Mucosa of rectum (tissue), 2 donors: ENCODE data around the gene UCK2.
"Not testable (repeated sequence)": the region's sequence is repeated elsewhere in the genome, so short reads cannot be mapped to it uniquely, and the experiment has no call there.

Source experiments
- H3K27ac ChIP-seq, 2 donors: one replicate each; pipeline ENCODE4 v1.7.0; 2013; ENCODE audit warnings: inconsistent platforms in 2 of 2, low read depth in 2 of 2, low read length in 2 of 2
- H3K27me3 ChIP-seq, 2 donors: one replicate each; pipeline ENCODE4 v1.7.0; 2013; ENCODE audit warnings: low read length in 2 of 2; ENCODE audit not compliant: control insufficient read depth in 2 of 2, insufficient read depth in 2 of 2
- H3K36me3 ChIP-seq, 2 donors: one replicate each; pipeline ENCODE4 v1.7.0; 2013; ENCODE audit warnings: low read length in 2 of 2; ENCODE audit not compliant: control insufficient read depth in 2 of 2, insufficient read depth in 2 of 2
- H3K4me1 ChIP-seq, 2 donors: one replicate each; pipeline ENCODE4 v1.7.0; 2013; ENCODE audit warnings: low read length in 2 of 2, mild to moderate bottlenecking in 1 of 2; ENCODE audit not compliant: control insufficient read depth in 2 of 2, insufficient read depth in 2 of 2
- H3K4me3 ChIP-seq, 2 donors: one replicate each; pipeline ENCODE4 v1.7.0; 2013; ENCODE audit warnings: low read length in 2 of 2
- H3K9ac ChIP-seq, 2 donors: one replicate each; pipeline ENCODE4 v1.7.0; 2013; ENCODE audit warnings: low read length in 2 of 2, low read depth in 1 of 2, mild to moderate bottlenecking in 1 of 2
- H3K9me3 ChIP-seq, 2 donors: one replicate each; pipeline ENCODE4 v1.7.0; 2013; ENCODE audit warnings: low read length in 2 of 2; ENCODE audit not compliant: control insufficient read depth in 2 of 2
- donor health status: healthy.
- donor health status: Normal muscosa, but diverticular disease.

Gene UCK2

GRCh38 chr1:165827268-165828102 is at the start of gene UCK2:
Gene UCK2, plus strand, starts transcription at chr1:165827614. Its CDS starts 220 bp downstream, at chr1:165827834.
- no peaks in the 10 kb centered on the region for H3K36me3 ChIP-seq

GRCh38 chr1:165778197-165778596 is 49.2 kb upstream of the UCK2 start:
- not testable (repeated sequence) for H3K27ac ChIP-seq, H3K36me3 ChIP-seq, H3K9ac ChIP-seq, H3K9me3 ChIP-seq, H3K27me3 ChIP-seq, H3K4me1 ChIP-seq, H3K4me3 ChIP-seq

More at GRCh38 chr1:165827268-165828102, at the start of gene UCK2:
- Histone ChIP-seq H3K9me3 (no peaks in the 10 kb centered on the region), H3K4me3 (peak within 1 kb of the TSS; percentile 87 to 89), H3K4me1 (peaks cover 4 to 7% of the 10 kb centered on the region in 2 donors), H3K9ac (peak within 1 kb of the TSS; percentile 79), H3K27me3 (no peaks in the 10 kb centered on the region), H3K27ac (peak within 1 kb of the TSS; percentile 84)

GRCh38 chr1:165783519-165783918 is 43.9 kb upstream of the UCK2 start:
- not testable (repeated sequence) for H3K36me3 ChIP-seq, H3K4me3 ChIP-seq, H3K9ac ChIP-seq, H3K9me3 ChIP-seq, H3K27ac ChIP-seq, H3K27me3 ChIP-seq, H3K4me1 ChIP-seq

- H3K9me3 ChIP-seq = no peaks in the 10 kb centered on the region
- no peaks in the 10 kb centered on the region for H3K36me3 ChIP-seq
- H3K9ac ChIP-seq = no peak overlapping the region
- H3K4me3 ChIP-seq = no peak overlapping the region
- peaks cover 0 to under 1% of the 10 kb centered on the region in 2 donors for H3K27me3 ChIP-seq
- no peaks in the 10 kb centered on the region for H3K4me1 ChIP-seq
- H3K27ac ChIP-seq = no peak overlapping the region
Measured at GRCh38 chr1:165787741-165788140, 39.7 kb upstream of the UCK2 start.

- H3K27ac ChIP-seq = no peak overlapping the region
- no peak overlapping the region for H3K9ac ChIP-seq
- peaks cover 0 to 3% of the 10 kb centered on the region in 2 donors for H3K27me3 ChIP-seq
- H3K4me1 ChIP-seq = no peaks in the 10 kb centered on the region
- H3K9me3 ChIP-seq = no peaks in the 10 kb centered on the region
- no peak overlapping the region for H3K4me3 ChIP-seq
- H3K36me3 ChIP-seq = no peaks in the 10 kb centered on the region
Measured at GRCh38 chr1:165793951-165794350, 33.5 kb upstream of the UCK2 start.

GRCh38 chr1:165795894-165796293 is 31.5 kb upstream of the UCK2 start:
- Histone ChIP-seq H3K9me3 (no peaks in the 10 kb centered on the region), H3K9ac (no peak overlapping the region), H3K36me3 (no peaks in the 10 kb centered on the region), H3K27ac (no peak overlapping the region), H3K4me3 (no peak overlapping the region), H3K27me3 (peaks cover 0 to 3% of the 10 kb centered on the region in 2 donors), H3K4me1 (no peaks in the 10 kb centered on the region)

- H3K27ac ChIP-seq = no peak overlapping the region
- H3K4me1 ChIP-seq = no peaks in the 10 kb centered on the region
- no peak overlapping the region for H3K9ac ChIP-seq
- H3K27me3 ChIP-seq = no peaks in the 10 kb centered on the region
- H3K9me3 ChIP-seq = no peaks in the 10 kb centered on the region
- H3K4me3 ChIP-seq = no peak overlapping the region
- no peaks in the 10 kb centered on the region for H3K36me3 ChIP-seq
Measured at GRCh38 chr1:165799387-165799786, 28.0 kb upstream of the UCK2 start.

GRCh38 chr1:165804513-165804912 is 22.9 kb upstream of the UCK2 start:
- not testable (repeated sequence) for H3K4me3 ChIP-seq, H3K4me1 ChIP-seq, H3K36me3 ChIP-seq, H3K9ac ChIP-seq, H3K27ac ChIP-seq, H3K27me3 ChIP-seq, H3K9me3 ChIP-seq

- no peak overlapping the region for H3K27ac ChIP-seq
- H3K4me1 ChIP-seq = no peaks in the 10 kb centered on the region
- no peaks in the 10 kb centered on the region for H3K27me3 ChIP-seq
- H3K9me3 ChIP-seq = no peaks in the 10 kb centered on the region
- H3K36me3 ChIP-seq = no peaks in the 10 kb centered on the region
- H3K9ac ChIP-seq = no peak overlapping the region
- no peak overlapping the region for H3K4me3 ChIP-seq
Measured at GRCh38 chr1:165807613-165808012, 19.8 kb upstream of the UCK2 start.

- Histone ChIP-seq H3K4me1 (no peaks in the 10 kb centered on the region), H3K4me3 (no peak overlapping the region), H3K27ac (no peak overlapping the region), H3K9ac (no peak overlapping the region), H3K27me3 (no peaks in the 10 kb centered on the region), H3K36me3 (no peaks in the 10 kb centered on the region), H3K9me3 (no peaks in the 10 kb centered on the region)
Measured at GRCh38 chr1:165815725-165816124, 11.7 kb upstream of the UCK2 start.
